Stimulated activated CD8-positive, alpha-beta memory T cell treated with anti-CD3 and anti-CD28 coated beads, Interleukin-12 subunit alpha, Interleukin-12 subunit beta, amount 100 ng/mL, for 24 hours (primary cell): ENCODE data around the gene HSD17B1.
A peak's percentile ranks its signal among the peaks of the same experiment; 100 is the strongest.
"Not testable (repeated sequence)": the region's sequence is repeated elsewhere in the genome, so short reads cannot be mapped to it uniquely, and the experiment has no call there.

Source experiments
- DNase-seq: peaks from one replicate; pipeline ENCODE4 v3.0.0-alpha.2; 2020; ENCODE audit errors: extremely low read depth

HSD17B1 gene

GRCh38 chr17:42547698-42548069 is 5.0 kb upstream of the HSD17B1 start:
- DNase-seq = no peak

GRCh38 chr17:42548070-42548837 is 4.5 kb upstream of the HSD17B1 start:
- DNase-seq = peak; percentile 46

- DNase-seq = no peak
Measured at GRCh38 chr17:42548993-42549755, 3.5 kb upstream of the HSD17B1 start.

GRCh38 chr17:42553161-42553818 is 567 bp downstream of the HSD17B1 start:
- no peak for DNase-seq

DNA sequence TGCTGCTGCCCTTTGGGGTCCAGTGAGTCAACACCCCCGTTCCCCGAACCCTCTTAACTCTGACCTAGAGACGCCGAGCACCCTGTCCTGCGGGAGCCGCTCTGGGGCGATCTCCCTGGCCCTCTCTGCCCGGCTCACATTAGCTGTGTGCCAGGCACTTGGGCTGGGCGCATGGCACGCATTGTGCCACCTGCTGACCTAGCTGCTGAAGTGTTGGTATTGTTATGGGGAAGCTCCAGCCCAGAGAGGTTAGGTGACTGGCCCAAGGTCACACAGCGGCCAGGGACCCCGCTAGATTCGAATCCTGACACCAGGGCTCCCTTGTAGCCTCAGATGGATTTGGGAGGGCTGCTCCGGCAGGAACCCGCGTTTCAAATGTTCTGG is 1.1 kb downstream of the HSD17B1 start:
- no peak for DNase-seq

GRCh38 chr17:42554250-42555121 is 1.8 kb downstream of the HSD17B1 start:
- DNase-seq = peak; percentile 59

DNA sequence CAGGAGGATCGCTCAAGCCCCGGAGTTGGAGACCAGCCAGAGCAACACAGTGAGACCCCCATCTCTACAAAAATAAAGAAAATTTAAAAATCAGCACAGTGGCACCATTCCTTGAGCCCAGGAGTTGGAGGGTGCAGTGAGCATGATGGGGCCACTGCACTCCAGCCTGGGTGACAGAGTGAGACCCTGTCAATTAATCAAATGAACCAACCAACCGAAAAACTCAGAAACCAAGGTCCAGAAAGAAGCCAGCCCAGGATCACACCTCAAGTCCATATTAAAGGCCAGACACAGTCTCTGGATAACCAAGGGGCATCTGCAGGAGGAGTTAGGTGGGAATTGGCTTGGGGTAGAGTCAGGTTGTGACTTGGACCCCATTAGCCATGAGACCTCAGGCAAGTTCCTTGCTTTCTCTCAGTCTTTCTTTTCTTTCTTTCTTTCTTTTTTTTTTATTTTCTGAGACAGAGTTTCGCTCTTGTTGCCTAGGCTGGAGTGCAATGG is 2.4 kb downstream of the HSD17B1 start:
- no peak for DNase-seq

DNA sequence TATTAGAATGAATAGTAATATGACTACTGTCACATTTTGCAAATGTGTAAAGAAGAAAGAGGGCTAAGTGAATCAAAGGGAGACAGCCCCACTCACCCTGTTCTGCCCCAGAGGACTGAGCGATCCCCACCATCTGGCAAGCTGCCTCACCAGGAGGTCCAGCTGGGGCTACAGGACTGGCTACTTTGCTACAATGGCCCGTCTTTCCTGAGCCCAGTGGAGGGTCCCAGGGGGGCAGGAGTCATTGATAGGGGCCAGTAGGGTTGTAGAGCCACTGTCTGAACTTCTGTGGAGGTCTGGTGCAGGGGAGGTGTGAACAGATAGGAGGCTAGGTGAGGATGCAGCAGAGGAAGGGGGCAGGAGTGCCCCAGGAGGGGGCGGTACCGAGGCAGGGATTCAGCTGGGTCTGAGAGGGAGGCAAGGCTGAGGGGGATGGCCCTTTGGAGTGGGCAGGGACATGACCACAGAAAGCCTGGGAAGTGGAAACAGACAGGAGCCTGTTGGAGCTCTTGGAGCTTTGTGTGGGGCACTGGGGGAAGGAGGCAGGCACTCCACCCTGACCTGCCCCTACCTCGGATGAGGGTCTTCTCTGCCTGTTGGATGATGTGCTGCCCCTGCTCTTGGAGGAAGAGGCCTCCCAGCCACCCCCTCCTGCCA is 3.4 kb downstream of the HSD17B1 start:
- not testable (repeated sequence) for DNase-seq

DNA sequence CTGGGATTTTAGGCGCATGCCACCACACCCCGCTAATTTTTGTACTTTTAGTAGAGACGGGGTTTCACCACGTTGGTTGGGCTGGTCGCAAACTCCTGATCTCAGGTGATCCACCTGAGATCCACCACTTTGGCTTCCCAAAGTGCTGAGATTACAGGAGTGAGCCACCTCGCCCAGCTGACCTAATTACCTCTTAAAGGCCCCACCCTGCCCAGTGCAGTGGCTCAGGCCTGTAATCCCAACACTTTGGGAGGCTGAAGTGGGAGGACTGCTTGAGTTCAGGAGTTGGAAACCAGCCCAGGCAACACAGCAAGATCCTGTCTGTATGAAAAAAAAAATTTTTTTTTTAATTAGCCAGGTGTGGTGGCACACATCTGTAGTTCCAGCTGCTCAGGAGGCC is 6.4 kb downstream of the HSD17B1 start:
- DNase-seq = no peak

GRCh38 chr17:42560246-42560645 is 7.5 kb downstream of the HSD17B1 start:
- no peak for DNase-seq

DNA sequence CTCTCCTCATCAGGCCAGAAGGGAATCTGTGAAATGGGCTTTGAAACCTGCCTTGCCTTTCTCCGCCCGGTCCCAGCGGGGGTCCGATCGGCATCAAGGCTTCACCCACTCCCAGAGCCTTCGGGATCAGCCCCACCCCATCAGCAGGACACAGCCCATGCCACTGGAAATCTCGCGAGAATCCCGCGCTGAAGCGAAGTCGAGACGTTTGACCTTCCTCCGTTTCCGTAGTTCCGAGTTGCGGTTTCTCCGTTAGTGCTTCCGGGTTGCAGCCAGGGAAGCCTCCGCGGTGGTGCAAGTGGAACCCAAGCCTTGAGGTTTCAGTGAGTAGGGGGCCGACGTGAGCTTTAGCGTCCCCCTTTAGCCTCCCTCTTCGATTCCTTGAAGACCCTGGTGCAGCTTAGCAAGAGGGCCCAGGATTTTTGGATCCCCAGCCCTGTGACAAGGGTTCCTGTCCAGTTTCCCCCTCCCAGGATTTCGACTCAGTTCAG is 9.2 kb downstream of the HSD17B1 start, which contains the start of gene COASY:
Gene COASY, plus strand, starts transcription at position 252 of the 491 bp plus-strand sequence. CDS start 475 bp downstream, outside the sequence.
- DNase-seq = peak; percentile 81

DNA sequence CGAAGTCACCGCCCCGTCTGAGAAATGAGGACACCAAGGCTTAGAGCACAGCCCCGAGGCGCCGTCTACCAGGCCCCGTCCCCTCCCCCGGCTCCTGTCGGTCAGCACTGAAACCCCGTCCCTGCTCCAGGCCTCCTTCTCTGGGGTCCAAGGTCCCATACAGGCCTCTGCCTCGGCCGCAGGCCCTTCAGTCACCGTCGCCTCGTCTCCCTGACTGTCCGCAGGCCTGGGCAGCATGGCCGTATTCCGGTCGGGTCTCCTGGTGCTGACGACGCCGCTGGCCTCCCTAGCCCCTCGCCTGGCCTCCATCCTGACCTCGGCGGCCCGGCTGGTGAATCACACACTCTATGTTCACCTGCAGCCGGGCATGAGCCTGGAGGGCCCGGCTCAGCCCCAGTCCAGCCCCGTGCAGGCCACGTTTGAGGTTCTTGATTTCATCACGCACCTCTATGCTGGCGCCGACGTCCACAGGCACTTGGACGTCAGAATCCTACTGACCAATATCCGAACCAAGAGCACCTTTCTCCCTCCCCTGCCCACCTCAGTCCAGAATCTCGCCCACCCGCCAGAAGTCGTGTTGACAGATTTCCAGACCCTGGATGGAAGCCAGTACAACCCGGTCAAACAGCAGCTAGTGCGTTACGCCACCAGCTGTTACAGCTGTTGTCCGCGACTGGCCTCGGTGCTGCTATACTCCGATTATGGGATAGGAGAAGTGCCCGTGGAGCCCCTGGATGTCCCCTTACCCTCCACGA is 9.8 kb downstream of the HSD17B1 start:
- DNase-seq = no peak

DNA sequence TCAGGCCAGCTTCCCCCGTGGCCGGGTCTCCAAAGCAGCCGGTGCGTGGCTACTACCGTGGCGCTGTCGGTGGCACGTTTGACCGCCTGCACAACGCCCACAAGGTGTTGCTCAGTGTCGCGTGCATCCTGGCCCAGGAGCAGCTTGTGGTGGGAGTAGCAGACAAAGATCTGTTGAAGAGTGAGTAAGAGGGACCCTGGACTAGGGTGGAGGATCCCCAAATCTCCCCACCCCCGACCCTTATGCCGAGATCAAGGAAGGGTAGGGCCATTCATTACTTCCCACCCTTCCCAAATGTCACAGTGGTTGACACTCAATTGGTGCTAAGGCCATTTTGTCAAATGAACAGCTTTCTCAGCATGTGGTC is 10.4 kb downstream of the HSD17B1 start:
- no peak for DNase-seq

GRCh38 chr17:42563543-42563942 is 10.8 kb downstream of the HSD17B1 start:
- no peak for DNase-seq

- no peak for DNase-seq
Measured at GRCh38 chr17:42563950-42564349, 11.2 kb downstream of the HSD17B1 start.

DNA sequence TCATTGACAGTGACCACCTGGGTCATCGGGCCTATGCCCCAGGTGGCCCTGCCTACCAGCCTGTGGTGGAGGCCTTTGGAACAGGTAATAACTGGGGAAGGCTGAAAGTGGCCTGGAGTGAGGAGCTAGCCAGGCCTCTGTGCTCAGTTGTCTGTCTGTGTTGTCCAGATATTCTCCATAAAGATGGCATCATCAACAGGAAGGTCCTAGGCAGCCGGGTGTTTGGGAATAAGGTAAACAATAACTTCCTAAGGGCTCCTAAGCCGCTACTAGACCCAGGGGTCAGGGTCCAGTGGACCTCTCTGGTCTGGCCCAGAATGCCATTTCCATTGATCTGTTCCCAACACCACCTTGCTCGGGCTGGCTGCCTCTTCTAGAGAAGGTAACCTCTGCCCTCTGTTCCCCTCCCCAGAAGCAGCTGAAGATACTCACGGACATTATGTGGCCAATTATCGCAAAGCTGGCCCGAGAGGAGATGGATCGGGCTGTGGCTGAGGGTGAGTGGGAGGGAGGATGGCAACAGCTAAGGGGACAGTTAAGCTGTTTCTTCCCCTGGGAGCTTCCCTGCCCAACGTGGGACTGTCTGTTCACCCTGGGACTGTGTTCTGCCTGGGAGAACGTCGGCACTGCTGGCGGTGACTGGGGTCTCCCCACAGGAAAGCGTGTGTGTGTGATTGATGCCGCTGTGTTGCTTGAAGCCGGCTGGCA is 12.2 kb downstream of the HSD17B1 start:
- DNase-seq = no peak

DNA sequence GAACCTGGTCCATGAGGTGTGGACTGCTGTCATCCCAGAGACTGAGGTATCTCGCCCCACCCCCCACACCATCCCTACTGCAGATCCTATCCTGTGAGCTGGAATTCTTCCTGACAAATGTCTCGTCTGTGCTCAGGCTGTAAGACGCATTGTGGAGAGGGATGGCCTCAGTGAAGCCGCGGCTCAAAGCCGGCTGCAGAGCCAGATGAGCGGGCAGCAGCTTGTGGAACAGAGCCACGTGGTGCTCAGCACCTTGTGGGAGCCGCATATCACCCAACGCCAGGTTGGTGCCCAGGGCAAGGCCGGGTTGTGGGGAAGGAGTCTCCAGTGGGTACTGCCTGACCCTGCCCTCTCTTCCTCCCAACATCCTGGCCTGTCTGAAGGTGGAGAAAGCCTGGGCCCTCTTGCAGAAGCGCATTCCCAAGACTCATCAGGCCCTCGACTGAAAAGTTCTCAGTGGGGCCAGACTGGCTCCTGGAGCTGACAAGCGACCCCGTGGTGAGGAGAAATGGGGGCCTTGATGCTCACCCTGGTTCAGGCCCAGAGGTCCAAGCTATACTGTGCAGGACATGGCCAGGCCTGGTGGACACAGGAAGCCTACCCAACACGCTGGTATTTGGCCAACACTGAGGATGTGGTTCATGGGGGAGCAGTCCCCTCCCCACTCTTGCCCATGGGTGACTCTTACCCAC is 12.9 kb downstream of the HSD17B1 start:
- no peak for DNase-seq

DNA sequence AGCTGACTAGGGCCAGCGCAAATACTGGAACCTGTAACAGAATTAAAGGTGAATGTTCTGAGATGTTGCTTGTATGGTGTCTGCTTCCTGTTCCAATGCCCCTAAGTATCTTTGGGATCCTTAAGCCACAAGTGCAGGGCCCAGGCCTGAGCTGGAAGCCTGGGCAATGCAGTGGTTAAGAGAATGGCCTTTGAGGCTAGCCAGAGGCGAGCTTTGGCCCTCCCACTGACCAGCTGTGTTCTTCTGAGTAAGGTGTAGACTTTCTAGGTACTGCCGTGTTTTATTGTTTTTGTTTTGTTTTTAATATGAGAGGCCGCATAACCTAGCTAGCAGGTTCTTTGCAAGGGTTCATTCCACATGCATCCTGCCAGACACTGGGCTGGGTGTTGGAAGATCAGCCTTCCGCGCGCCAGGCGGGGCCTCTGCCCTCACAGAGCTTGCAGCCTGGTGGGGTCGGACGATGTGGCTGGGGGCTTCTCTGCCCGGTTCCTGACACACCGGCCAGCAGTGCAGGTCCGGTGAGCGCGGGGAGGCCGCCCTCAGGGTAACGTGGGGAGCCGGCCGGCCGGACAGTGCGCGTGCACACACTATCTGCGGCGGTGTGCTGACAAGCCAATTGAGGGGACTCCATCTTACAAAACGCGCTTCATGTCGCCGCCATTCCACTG is 13.6 kb downstream of the HSD17B1 start:
- no peak for DNase-seq
